Activated naive CD4-positive, alpha-beta T cell treated with anti-CD3 and anti-CD28 coated beads, Interleukin-2, amount 50 U/mL, for 72 hours (primary cell): Measurements from ENCODE around the gene EEF2K. TPM values are rescaled to one million over a fixed set of nuclear protein-coding genes. Genes with fewer than 3 reads are reported as not detected.

Experiments used
- ATAC-seq, 2 donors: fragments of 150-1000 bp; cut with Tn5 transposase; 2 replicates each; pipeline ENCODE4 v1.10.0; 2021; ENCODE audit warnings: mild to moderate bottlenecking in 2 of 2, moderate library complexity in 2 of 2
- DNase-seq, 2 donors: peaks; one replicate each; pipeline ENCODE4 v3.0.0; 2021 to 2022; ENCODE audit warnings: low spot score in 2 of 2
- H3K27ac Mint-ChIP-seq, 2 donors: one replicate each; pipeline ENCODE4 v1.8.0; 2022; ENCODE audit warnings: mild to moderate bottlenecking in 2 of 2, mixed read lengths in 2 of 2
- H3K36me3 Mint-ChIP-seq, 2 donors: one replicate each; pipeline ENCODE4 v1.8.0; 2022; ENCODE audit warnings: mixed read lengths in 2 of 2
- H3K9me3 Mint-ChIP-seq, 2 donors: one replicate each; pipeline ENCODE4 v1.8.0; 2022; ENCODE audit warnings: mixed read lengths in 2 of 2
- total RNA-seq, 2 donors: library from RNA; stranded (reverse); gene quantifications; one replicate each; pipeline ENCODE4 v1.2.3, GENCODE V29; 2022

Gene EEF2K
- total RNA-seq, 2 donors from 2014 or later = 7.8 to 28.1 TPM

DNA sequence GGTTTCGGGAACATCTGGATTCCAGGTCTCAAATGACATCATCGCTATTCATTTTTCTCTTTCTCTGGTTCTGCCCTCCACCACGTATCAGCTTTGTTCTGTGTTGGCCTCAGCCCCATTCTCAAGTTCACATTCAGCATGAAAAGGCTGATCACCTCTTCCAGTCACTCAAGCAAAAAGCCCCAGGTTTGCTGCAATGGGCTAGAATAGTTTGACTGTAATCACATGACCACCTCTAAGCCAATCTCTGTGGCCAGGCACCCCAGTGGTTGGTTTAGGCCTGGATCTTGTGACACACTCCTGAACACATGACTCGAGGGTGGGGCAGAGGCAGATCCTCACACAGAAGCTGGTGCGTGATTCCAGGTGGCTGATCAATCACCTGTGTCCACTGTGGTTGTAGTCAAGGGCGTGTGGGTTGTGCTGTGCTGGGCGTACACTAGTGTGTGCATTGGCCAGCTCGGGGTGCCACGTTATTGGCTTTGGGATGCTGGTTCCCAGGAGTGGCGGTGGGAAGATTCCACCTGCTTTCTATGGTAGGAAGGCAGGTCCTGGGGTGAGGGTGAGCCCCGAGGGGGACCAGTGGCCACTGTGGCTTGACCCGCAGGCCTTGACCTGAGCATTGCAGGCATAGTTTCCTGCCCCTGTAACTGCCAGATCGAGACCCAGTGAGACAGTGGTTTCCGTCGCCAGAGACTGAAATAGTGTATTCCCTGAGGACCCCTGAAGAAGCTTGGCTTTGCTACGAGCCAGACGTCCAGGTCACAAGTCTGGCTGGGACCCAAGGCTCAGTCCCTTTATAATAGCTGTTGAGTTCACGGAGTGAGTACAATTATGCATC is 12.0 kb downstream of the EEF2K start:
- ATAC-seq (peak; percentile 70 to 72), DNase-seq (no peak)
- peak overlapping the region in 1 of 2 donors; percentile 55 for H3K27ac Mint-ChIP-seq
- H3K36me3 Mint-ChIP-seq = peaks cover 0 to 7% of the 10 kb centered on the region in 2 donors
- no peaks in the 10 kb centered on the region for H3K9me3 Mint-ChIP-seq

DNA sequence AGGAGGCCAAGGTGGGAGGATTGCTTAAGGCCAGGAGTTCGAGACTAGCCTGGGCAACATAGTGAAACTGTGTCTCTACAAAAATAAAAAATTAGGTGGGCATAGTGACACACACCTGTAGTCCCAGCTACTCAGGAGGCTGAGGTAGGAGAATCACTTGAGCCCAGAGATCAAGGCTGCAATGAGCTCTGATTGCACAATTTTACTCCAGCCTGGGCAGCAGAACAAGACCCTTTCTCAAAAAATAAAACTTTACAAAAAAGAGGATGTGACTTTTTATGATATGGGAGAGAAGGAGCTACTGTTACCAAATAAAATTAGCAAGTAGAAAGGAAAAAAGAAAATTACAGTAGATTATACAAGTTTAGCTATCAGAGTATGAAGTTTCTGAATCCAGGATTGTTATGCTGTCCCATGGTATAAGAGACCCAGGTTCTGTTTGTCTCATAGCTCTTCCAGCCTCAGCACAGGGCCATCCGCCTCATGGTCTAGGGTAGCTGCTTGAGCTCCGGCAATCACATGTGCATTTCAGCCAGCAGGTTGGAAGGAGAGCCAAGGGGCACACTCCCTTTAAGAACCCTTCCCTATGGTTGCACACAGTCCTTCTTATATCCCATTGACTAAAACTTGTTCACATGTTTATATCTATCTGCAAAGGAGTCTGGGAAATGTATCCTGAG is 13.5 kb downstream of the EEF2K start:
- peaks cover 0 to 3% of the 10 kb centered on the region in 2 donors for H3K36me3 Mint-ChIP-seq

DNA sequence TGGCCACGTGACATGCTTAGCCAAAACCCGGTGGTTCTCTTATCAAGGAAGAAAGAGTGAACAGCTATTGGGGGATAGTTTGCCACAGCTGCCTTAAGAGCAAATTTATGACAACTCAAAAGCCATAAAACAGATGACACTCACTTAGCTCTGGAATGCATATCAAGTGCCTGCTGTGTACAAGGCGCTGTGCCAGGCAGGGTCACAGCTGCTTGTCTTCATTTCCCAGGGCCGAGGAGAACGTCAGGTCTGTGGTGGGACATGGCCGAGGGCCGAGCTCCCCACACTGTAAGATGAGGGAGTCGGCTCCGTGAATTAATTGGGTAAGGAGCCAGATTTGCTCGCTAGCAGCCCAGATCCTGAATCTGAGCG is 14.0 kb downstream of the EEF2K start:
- H3K9me3 Mint-ChIP-seq = no peaks in the 10 kb centered on the region
- ATAC-seq (no peak), DNase-seq (no peak)
- H3K27ac Mint-ChIP-seq = peak overlapping the region; percentile 60 to 65
- H3K36me3 Mint-ChIP-seq = no peaks in the 10 kb centered on the region

More for the DNA sequence above, 13.5 kb downstream of the EEF2K start:
- DNase-seq (no peak), ATAC-seq (no peak)
- Mint-ChIP-seq H3K27ac (peak overlapping the region in 1 of 2 donors; percentile 65), H3K9me3 (no peaks in the 10 kb centered on the region)

DNA sequence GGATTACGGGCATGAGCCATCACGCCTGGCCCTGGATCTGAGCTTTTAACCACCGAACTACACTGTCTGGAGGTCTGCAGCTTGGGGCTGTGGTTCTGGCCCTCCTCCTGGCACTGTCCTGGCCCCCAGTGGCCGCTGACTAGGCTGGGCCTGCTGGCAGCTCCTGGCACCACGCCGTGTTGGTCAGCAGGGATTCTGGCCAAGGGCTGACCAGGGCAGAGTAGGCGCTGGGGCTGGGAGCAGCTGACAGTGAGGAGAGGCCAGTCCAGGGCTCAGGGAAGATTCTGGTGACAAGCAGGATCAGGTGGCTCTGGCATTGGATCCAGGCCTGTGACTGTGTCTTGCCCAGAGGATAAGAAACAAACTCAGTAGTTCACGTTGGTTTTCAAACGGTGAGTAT is 14.6 kb downstream of the EEF2K start:
- Mint-ChIP-seq H3K27ac (peak overlapping the region; percentile 58 to 77), H3K9me3 (no peaks in the 10 kb centered on the region), H3K36me3 (no peaks in the 10 kb centered on the region)
- DNase-seq (no peak), ATAC-seq (no peak)

DNA sequence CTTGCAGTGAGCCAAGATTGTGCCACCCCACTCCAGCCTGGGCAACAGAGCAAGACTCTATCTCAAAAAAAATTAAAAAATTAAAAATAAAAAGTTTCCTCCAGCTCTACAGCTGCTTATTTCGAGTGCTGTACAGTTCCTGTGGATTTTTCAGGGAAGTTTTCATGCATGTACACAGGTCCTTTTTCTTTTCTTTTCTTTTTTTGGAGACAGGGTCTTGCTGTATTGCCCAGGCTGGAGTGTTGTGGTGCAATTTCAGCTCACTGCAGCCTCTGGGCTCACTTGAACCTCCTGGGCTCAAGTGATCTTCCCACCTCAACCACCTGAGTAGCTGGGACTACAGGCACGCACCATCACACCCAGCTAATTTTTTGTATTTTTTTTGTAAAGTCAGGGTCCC is 15.9 kb downstream of the EEF2K start:
- DNase-seq = no peak
- no peak overlapping the region for H3K27ac Mint-ChIP-seq
- H3K9me3 Mint-ChIP-seq = no peaks in the 10 kb centered on the region
- H3K36me3 Mint-ChIP-seq = no peaks in the 10 kb centered on the region
- no peak for ATAC-seq

DNA sequence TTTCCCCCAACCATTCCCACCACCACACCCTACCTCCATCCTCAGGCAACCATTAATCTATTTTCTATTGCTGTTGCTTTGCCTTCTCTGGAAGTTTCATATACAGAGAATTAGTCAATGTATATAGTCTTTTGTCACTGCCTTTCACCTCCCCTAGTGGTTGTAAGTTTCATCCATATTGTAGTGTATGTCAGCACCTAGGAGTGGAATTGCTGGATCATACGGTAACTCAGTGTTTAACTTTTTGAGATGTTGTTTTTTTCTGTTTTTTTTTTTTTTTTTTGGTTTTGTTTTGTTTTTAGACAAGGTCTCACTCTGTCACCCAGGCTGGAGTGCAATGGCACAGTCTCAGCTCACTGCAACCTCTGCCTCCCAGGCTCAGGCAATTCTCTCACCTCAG is 16.9 kb downstream of the EEF2K start:
- Mint-ChIP-seq H3K27ac (no peak overlapping the region), H3K36me3 (no peaks in the 10 kb centered on the region), H3K9me3 (no peaks in the 10 kb centered on the region)
- no peak for ATAC-seq
- no peak for DNase-seq

DNA sequence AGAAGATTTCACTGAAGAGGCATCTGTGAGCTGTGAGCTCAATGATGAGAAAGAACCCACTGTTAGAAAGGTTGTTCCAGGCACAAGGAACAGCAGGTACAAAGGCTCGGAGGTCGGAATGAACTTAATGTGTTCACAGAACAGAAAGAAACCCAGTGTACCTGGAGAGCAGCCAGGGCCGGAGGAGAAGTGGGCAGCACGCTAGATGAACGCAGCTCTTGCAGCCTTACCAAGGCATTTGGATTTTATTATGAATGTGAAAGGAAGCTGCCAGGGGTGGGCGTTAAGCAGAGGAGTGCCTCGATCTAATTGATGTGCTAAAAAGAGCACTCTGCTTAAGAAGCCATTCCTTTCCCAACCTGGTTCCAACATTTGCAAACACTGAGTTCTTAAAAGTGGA is 19.0 kb downstream of the EEF2K start:
- H3K27ac Mint-ChIP-seq = no peak overlapping the region
- DNase-seq = no peak
- no peak for ATAC-seq
- H3K36me3 Mint-ChIP-seq = no peaks in the 10 kb centered on the region
- no peaks in the 10 kb centered on the region for H3K9me3 Mint-ChIP-seq

DNA sequence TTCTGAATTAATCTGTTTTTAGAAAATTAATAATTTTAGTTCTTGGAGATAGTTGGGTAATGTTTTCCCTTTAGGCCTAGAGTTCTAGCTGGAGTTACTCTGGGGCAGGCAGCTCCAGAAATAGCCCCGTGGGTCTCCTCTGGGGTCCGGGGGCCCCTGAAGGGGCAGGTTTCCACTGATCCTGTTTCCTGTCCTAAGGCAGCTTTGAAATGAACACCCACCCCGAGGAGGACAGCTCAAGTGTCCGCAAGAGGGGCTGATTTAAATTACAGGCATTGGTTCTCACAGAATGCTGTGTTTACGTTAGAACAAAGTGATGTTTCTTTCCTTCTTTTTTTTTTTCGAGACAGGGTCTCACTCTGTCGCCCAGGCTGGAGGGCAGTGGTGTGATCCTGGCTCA is 23.8 kb downstream of the EEF2K start:
- H3K36me3 Mint-ChIP-seq = peaks cover 5 to 8% of the 10 kb centered on the region in 2 donors
- H3K9me3 Mint-ChIP-seq = no peaks in the 10 kb centered on the region
- DNase-seq (no peak), ATAC-seq (no peak)
- H3K27ac Mint-ChIP-seq = no peak overlapping the region

DNA sequence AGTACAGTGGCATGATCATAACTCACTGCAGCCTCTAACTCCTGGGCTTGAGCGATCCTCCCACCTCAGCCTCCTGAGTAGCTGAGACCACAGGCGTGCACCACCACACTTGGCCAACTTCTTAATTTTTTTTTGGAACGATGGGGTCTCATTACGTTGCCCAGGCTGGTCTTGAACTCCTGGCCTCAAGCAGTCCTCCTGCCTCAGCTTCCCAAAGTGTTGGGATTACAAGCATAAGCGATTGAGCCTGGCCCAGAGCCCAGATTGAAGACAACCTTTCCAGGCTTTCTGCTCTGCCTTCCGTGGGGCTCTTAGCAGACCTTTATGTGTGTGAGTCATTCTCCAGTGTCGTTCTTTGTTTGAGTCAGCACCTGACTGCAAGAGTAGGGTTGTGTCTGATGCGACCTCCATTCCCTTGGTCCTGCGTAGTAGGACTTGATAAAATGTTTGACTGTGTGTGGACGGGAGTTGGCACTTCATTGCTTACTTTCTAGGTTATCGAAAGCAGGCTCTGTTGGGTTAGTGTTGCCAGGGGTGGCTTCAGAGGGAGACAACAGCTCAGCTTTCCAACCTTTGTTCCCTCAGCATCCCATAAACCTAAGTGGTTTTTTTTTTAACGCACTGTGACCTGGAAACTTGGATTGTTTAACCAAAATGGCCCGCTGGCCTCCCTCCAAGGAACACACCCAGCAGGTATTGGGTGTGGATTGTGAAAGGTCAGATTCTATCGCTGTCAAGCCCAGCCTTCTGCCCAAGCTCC is 26.4 kb downstream of the EEF2K start:
- DNase-seq = peak; percentile 25 to 59
- H3K27ac Mint-ChIP-seq = no peak overlapping the region
- no peaks in the 10 kb centered on the region for H3K9me3 Mint-ChIP-seq
- ATAC-seq = peak; percentile 99 to 100
- peaks cover 5 to 8% of the 10 kb centered on the region in 2 donors for H3K36me3 Mint-ChIP-seq

DNA sequence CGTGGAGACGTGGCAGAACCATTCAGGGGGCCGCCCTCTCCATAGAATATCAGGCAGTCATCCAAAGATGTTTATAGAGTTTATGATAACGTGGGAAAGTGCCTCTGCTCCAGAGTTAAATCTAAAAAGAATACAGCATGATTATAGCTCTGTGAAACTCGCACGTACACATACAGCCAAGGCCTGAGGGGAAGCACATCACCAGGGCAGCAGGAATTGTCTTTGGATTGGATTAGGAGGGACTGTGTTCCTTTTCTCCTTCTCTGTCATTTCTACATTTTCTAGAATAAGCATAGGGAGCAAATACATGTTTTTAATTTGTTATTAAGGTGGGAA is 26.9 kb downstream of the EEF2K start:
- DNase-seq = no peak
- Mint-ChIP-seq H3K27ac (no peak overlapping the region), H3K36me3 (peaks cover 8% of the 10 kb centered on the region in 2 donors), H3K9me3 (no peaks in the 10 kb centered on the region)
- no peak for ATAC-seq

DNA sequence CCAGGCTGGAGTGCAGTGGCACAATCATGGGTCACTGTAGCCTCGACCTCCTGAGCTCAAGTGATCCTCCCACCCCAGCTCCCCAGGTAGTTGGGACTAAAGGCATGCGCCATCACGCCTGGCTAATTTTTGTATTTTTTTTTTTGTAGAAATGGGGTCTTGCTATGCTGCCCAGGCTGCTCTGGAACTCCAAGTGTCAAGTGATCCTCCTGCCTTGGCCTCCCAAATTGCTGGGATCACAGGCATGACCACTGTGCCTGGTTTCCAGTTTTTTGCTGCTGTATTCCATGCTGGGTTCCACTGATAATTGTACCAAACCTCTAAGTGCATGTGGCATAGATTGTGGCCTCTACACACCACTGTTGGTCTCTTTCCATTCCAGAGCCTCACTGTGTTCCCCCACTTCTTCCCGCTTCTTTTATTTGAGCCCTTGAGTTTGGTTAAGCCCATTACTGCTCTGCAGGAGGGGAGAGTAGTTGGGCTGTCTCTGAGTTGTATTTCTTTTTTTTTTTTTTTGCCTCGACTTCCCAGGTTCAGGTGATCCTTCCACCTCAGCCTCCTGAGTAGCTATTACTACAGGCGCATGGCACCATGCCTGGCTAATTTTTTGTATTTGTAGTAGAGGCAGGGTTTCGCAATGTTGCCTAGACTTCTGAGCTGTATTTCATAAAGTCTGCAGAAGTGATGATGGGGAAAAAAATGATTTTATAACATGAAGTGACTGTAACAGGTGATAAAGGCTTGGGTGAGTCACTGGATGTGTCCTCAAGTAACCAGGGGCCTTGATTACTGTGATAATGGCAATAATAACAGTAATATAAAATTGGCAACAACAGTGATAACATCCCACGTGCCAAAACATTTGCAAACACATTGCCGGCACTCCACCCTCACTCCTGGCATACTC is 30.0 kb downstream of the EEF2K start:
- Mint-ChIP-seq H3K36me3 (peaks cover 5 to 13% of the 10 kb centered on the region in 2 donors), H3K9me3 (no peaks in the 10 kb centered on the region), H3K27ac (no peak overlapping the region)
- ATAC-seq (no peak), DNase-seq (no peak)

DNA sequence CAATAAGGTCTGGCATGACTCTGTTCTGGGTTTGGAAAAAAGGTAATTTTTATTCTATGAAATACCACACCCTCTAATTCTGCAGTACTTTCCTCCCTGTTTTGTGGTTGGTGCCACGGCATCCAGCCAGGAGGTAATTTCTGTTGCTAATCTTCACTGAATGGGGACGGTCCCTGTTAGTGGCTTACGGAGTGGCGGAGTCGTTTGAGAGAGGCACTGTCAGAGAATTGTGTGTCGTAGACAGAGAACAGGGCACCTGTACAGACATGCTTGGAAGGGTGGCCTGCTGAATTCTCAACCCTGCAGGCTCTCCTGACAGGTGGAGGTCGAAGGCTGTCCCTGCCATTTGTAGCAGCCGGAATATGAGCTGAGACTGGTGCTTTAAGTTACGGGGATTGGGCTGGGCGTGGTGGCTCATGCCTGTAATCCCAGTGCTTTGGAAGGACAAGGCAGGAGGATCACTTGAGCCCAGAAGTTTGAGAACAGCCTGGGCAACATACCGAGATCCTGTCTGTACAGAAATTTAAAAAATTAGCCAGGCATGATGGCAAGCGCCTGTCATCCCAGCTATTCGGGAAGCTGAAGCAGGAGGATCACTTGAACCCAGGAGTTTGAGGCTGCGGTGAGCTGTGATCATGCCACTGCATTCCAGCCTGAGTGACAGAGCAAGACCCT is 33.2 kb downstream of the EEF2K start:
- ATAC-seq (peak in 1 of 2 donors; percentile 79), DNase-seq (no peak)
- Mint-ChIP-seq H3K27ac (peak overlapping the region; percentile 20 to 83), H3K36me3 (peaks cover 5% of the 10 kb centered on the region in 2 donors), H3K9me3 (no peaks in the 10 kb centered on the region)

DNA sequence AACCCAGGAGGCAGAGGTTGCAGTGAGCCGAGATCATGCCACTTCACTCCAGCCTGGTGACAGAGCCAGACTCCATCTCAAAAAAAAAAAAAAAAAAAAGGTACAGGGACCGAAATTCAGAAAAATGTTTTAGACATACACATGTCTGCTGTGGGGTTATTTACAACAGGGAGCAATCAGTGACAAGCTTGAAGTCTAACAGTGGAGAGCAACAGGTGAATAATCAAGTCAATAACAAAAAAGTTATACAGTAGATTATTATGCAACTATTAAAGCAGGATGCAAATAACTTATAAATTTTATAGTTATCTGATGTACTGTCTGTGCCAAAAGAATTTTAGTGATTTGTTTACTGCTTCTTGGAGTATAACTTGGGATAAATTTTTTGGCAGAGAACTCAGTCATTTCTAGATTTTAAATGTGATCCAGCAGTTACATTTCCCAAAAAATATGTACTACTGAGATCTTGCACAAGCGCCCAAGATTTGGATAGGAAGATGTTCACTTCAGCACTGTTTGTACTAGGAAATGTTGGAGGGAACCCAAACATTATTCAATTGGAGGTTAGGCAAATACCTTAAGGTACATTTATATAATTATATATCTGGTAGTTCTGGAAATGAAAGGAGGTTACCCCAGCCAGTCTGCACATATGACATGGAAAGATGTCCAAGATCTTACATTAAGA is 34.1 kb downstream of the EEF2K start:
- peak overlapping the region in 1 of 2 donors; percentile 87 for H3K27ac Mint-ChIP-seq
- DNase-seq (no peak), ATAC-seq (no peak)
- no peaks in the 10 kb centered on the region for H3K9me3 Mint-ChIP-seq
- peaks cover 5% of the 10 kb centered on the region in 2 donors for H3K36me3 Mint-ChIP-seq

DNA sequence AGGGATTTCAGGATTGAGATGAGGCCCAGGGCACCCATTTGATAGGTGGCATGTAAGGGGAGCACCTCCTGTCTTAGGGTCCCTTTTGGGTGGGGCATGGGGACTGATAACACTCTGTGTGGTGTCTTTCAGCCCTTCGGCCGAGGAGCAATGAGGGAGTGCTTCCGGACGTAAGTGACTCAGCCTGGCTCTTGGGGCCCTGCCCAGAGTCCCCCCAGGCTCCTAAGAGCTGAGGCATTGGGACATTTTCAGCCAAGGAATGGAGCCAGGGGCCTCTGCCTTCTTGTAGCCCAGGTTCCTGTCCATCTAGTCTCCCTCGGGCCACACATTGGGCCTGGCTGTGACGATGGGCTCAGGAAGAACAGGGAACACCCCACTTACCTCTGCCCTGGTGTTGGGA is 44.4 kb downstream of the EEF2K start:
- ATAC-seq (no peak), DNase-seq (no peak)
- peaks cover 3 to 4% of the 10 kb centered on the region in 2 donors for H3K9me3 Mint-ChIP-seq
- peaks cover 10 to 43% of the 10 kb centered on the region in 2 donors for H3K36me3 Mint-ChIP-seq
- no peak overlapping the region for H3K27ac Mint-ChIP-seq

DNA sequence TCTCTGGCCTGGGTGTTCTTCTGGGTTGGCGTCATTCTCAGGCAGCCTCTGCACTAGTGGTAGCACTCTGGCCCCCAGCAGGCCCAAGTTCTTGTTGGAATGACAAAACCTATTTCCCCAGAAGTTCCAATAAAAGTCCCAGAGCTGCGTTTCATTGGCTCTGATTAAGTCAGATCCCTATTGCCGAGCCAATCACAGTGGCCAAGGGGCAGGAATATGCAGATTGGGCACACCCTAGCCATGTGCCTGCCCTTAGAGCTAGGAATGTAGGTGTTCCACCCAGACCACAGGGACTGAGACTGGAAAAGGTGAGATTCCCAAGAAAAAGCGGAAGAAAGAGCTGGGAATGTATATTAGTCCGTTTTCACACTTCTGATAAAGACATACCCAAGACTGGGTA is 46.2 kb downstream of the EEF2K start:
- no peak overlapping the region for H3K27ac Mint-ChIP-seq
- peaks cover 15 to 48% of the 10 kb centered on the region in 2 donors for H3K36me3 Mint-ChIP-seq
- DNase-seq (no peak), ATAC-seq (no peak)
- peaks cover 3 to 4% of the 10 kb centered on the region in 2 donors for H3K9me3 Mint-ChIP-seq
